H9 (cell line): ENCODE results near the gene NCKAP5L. TPM values are rescaled to one million over a fixed set of nuclear protein-coding genes. Genes with fewer than 3 reads are reported as not detected.

ENCODE experiments used
- DNase-seq: peaks from one replicate; pipeline ENCODE4 v3.0.0-alpha.2; 2017
- H2AFZ ChIP-seq: one replicate; pipeline ENCODE4 v1.6.1; 2013; ENCODE audit warnings: mild to moderate bottlenecking, low read length, control low read depth, moderate library complexity
- H2AK5ac ChIP-seq: 2 replicates; pipeline ENCODE4 v1.6.1; 2013; ENCODE audit warnings: low read length, control low read depth, mixed read lengths; ENCODE audit not compliant: insufficient read length
- H2BK120ac ChIP-seq: one replicate; pipeline ENCODE4 v1.6.1; 2013; ENCODE audit warnings: low read depth, mild to moderate bottlenecking, low read length, control low read depth, inconsistent platforms; ENCODE audit not compliant: poor library complexity, severe bottlenecking
- H2BK12ac ChIP-seq: 2 replicates; pipeline ENCODE4 v1.6.1; 2013; ENCODE audit warnings: low read length, control low read depth, mixed read lengths, low read depth; ENCODE audit not compliant: insufficient read length
- H2BK15ac ChIP-seq: 2 replicates; pipeline ENCODE4 v1.6.1; 2013; ENCODE audit warnings: low read depth, low read length, control low read depth
- H2BK20ac ChIP-seq: one replicate; pipeline ENCODE4 v1.6.1; 2013; ENCODE audit warnings: low read depth, mild to moderate bottlenecking, low read length, control low read depth, inconsistent platforms; ENCODE audit not compliant: poor library complexity, severe bottlenecking
- H2BK5ac ChIP-seq: 2 replicates; pipeline ENCODE4 v1.6.1; 2013; ENCODE audit warnings: low read length, control low read depth, mixed read lengths; ENCODE audit not compliant: insufficient read length
- H3K14ac ChIP-seq: 2 replicates; pipeline ENCODE4 v1.6.1; 2013; ENCODE audit warnings: low read length, control low read depth; ENCODE audit not compliant: insufficient read depth
- H3K18ac ChIP-seq: 2 replicates; pipeline ENCODE4 v1.6.1; 2013; ENCODE audit warnings: low read depth, mild to moderate bottlenecking, mixed read lengths, low read length, control low read depth; ENCODE audit not compliant: insufficient read length
- H3K23ac ChIP-seq: 2 replicates; pipeline ENCODE4 v1.6.1; 2013; ENCODE audit warnings: low read length, control low read depth, mixed read lengths, low read depth; ENCODE audit not compliant: insufficient read length
- H3K23me2 ChIP-seq: 2 replicates; pipeline ENCODE4 v1.6.1; 2013; ENCODE audit warnings: low read depth, mild to moderate bottlenecking, mixed read lengths, low read length, control low read depth; ENCODE audit not compliant: insufficient read length, poor library complexity, severe bottlenecking
- H3K27ac ChIP-seq: 2 replicates; pipeline ENCODE4 v1.5.1; 2013; ENCODE audit warnings: low read length, control low read depth, mixed read lengths, low read depth; ENCODE audit not compliant: insufficient read length
- H3K27me3 ChIP-seq: 2 replicates; pipeline ENCODE4 v1.6.1; 2013; ENCODE audit warnings: low read length, control low read depth, inconsistent platforms; ENCODE audit not compliant: insufficient read depth
- H3K4ac ChIP-seq: 2 replicates; pipeline ENCODE4 v1.6.1; 2013; ENCODE audit warnings: low read depth, mild to moderate bottlenecking, control low read depth, inconsistent platforms, low read length, moderate library complexity
- H3K4me1 ChIP-seq: 2 replicates; pipeline ENCODE4 v1.6.1; 2013; ENCODE audit warnings: low read length, control low read depth, inconsistent platforms; ENCODE audit not compliant: insufficient read depth
- H3K4me2 ChIP-seq: 2 replicates; pipeline ENCODE4 v1.6.1; 2013; ENCODE audit warnings: low read length, control low read depth, mixed read lengths; ENCODE audit not compliant: insufficient read length, insufficient read depth
- H3K56ac ChIP-seq: 2 replicates; pipeline ENCODE4 v1.6.1; 2013; ENCODE audit warnings: low read depth, mild to moderate bottlenecking, mixed read lengths, low read length, control low read depth; ENCODE audit not compliant: insufficient read length
- H3K79me1 ChIP-seq: 2 replicates; pipeline ENCODE4 v1.6.1; 2013; ENCODE audit warnings: low read depth, mild to moderate bottlenecking, moderate library complexity, low read length, control low read depth, inconsistent platforms; ENCODE audit not compliant: insufficient read depth, poor library complexity, severe bottlenecking
- H3K79me2 ChIP-seq: 2 replicates; pipeline ENCODE4 v1.6.1; 2013; ENCODE audit warnings: low read length, control low read depth, inconsistent platforms; ENCODE audit not compliant: insufficient read depth
- H3K9ac ChIP-seq: 2 replicates; pipeline ENCODE4 v1.6.1; 2013; ENCODE audit warnings: low read length, control low read depth, mixed read lengths; ENCODE audit not compliant: insufficient read length; ENCODE audit errors: extremely low read depth
- H3K9me3 ChIP-seq: one replicate; pipeline ENCODE4 v1.6.1; 2013; ENCODE audit warnings: low read depth, low read length, inconsistent platforms; ENCODE audit not compliant: control insufficient read depth
- H3T11ph ChIP-seq: one replicate; pipeline ENCODE4 v1.6.1; 2013; ENCODE audit warnings: mild to moderate bottlenecking, low read length, control low read depth, inconsistent platforms
- H4K20me1 ChIP-seq: one replicate; pipeline ENCODE4 v1.6.1; 2013; ENCODE audit not compliant: control insufficient read depth, insufficient read length, insufficient read depth
- H4K5ac ChIP-seq: 2 replicates; pipeline ENCODE4 v1.6.1; 2013; ENCODE audit warnings: low read depth, mild to moderate bottlenecking, mixed read lengths, low read length, control low read depth; ENCODE audit not compliant: insufficient read length
- H4K8ac ChIP-seq: replicated peaks from 2 replicates; pipeline ENCODE4 v1.6.1; 2013; ENCODE audit warnings: low read length, control low read depth, mixed read lengths, low read depth; ENCODE audit not compliant: insufficient read length
- H4K91ac ChIP-seq: 2 replicates; pipeline ENCODE4 v1.6.1; 2013; ENCODE audit warnings: low read depth, mild to moderate bottlenecking, moderate library complexity, mixed read lengths, low read length, control low read depth; ENCODE audit not compliant: insufficient read length
- H3K27ac Mint-ChIP-seq, 3 experiments: 2 replicates in 2 of 3; 3 replicates in 1 of 3; pipeline ENCODE4 v1.8.0; 2020 to 2021; ENCODE audit warnings: mixed read lengths in 3 of 3, mild to moderate bottlenecking in 1 of 3, moderate library complexity in 1 of 3
- H3K27me3 Mint-ChIP-seq: 2 replicates; pipeline ENCODE4 v1.8.0; 2021; ENCODE audit warnings: low read depth, mild to moderate bottlenecking, moderate library complexity, mixed read lengths
- H3K36me3 Mint-ChIP-seq, 3 experiments: 2 replicates in 2 of 3; 3 replicates in 1 of 3; pipeline ENCODE4 v1.8.0; 2020 to 2021; ENCODE audit warnings: low read depth in 3 of 3, mixed read lengths in 3 of 3; ENCODE audit not compliant: insufficient read depth in 1 of 3
- H3K4me1 Mint-ChIP-seq, 2 experiments: 2 replicates each; pipeline ENCODE4 v1.8.0; 2020; ENCODE audit warnings: mixed read lengths in 2 of 2
- H3K4me3 Mint-ChIP-seq, 2 experiments: 2 replicates in 1 of 2; 3 replicates in 1 of 2; pipeline ENCODE4 v1.8.0; 2020 to 2021; ENCODE audit warnings: mild to moderate bottlenecking in 2 of 2, mixed read lengths in 2 of 2, moderate library complexity in 1 of 2
- H3K9me3 Mint-ChIP-seq, 2 experiments: 2 replicates in 1 of 2; 3 replicates in 1 of 2; pipeline ENCODE4 v1.8.0; 2020; ENCODE audit warnings: mild to moderate bottlenecking in 2 of 2, mixed read lengths in 2 of 2, moderate library complexity in 1 of 2
- WGBS: extraction: QIAGEN DNeasy Blood & Tissue Kit; methylation state at CpG from one replicate; pipeline ENCODE4 v1.1.7; 2013; ENCODE audit warnings: missing lambda C conversion rate, low lambda C conversion rate, mixed read lengths; ENCODE audit not compliant: insufficient read length; ENCODE audit errors: extremely low coverage; 5-methylcytosine and 5-hydroxymethylcytosine counted together
- total RNA-seq: library from RNA; stranded (reverse); gene quantifications from 2 replicates; pipeline ENCODE4 v1.2.1, GENCODE V29; 2021
- TF ChIP-seq, protein P1 (sequence below): fragments of 200-600 bp; sonication (generic); conservative IDR thresholded peaks from 3 replicates; pipeline ENCODE4 v1.8.0; 2021; ENCODE audit warnings: antibody characterized with exemption, mild to moderate bottlenecking

The NCKAP5L gene
- total RNA-seq, 1 experiment from 2014 or later = 27.7 TPM

GRCh38 chr12:49803693-49804450 is 24.3 kb downstream of the NCKAP5L start:
- no peak overlapping the region for H3K27ac Mint-ChIP-seq
- Histone ChIP-seq H2BK20ac (no peak overlapping the region), H4K91ac (no peak overlapping the region), H3K23ac (no peak overlapping the region), H2BK120ac (no peak overlapping the region), H3K4me2 (no peak overlapping the region), H3K79me1 (no peaks in the 10 kb centered on the region), H3K9me3 (no peaks in the 10 kb centered on the region), H2AK5ac (no peak overlapping the region), H3K23me2 (no peaks in the 10 kb centered on the region), H2AFZ (no peak overlapping the region), H3K4me1 (no peaks in the 10 kb centered on the region), H3K14ac (no peak overlapping the region), H3T11ph (no peak overlapping the region), H3K27me3 (no peaks in the 10 kb centered on the region), H3K79me2 (no peaks in the 10 kb centered on the region), H2BK5ac (no peak overlapping the region), H3K56ac (no peak overlapping the region), H3K27ac (no peak overlapping the region), H4K8ac (no peak overlapping the region), H4K5ac (no peak overlapping the region), H3K18ac (no peak overlapping the region), H3K9ac (no peak overlapping the region), H3K4ac (no peak overlapping the region), H2BK15ac (no peak overlapping the region), H2BK12ac (no peak overlapping the region), H4K20me1 (no peaks in the 10 kb centered on the region)
- H3K4me1 Mint-ChIP-seq = peaks cover 3 to 21% of the 10 kb centered on the region in 2 experiments; a peak in 3 of 4 replicates
- peaks cover 15 to 50% (median 31%) of the 10 kb centered on the region in 3 experiments for H3K36me3 Mint-ChIP-seq
- H3K4me3 Mint-ChIP-seq = no peak overlapping the region
- DNase-seq = no peak
- no peaks in the 10 kb centered on the region for H3K27me3 Mint-ChIP-seq
- no CpG with 5 or more reads among the region's 12 CpGs for WGBS
- TF ChIP-seq, protein P1, sequence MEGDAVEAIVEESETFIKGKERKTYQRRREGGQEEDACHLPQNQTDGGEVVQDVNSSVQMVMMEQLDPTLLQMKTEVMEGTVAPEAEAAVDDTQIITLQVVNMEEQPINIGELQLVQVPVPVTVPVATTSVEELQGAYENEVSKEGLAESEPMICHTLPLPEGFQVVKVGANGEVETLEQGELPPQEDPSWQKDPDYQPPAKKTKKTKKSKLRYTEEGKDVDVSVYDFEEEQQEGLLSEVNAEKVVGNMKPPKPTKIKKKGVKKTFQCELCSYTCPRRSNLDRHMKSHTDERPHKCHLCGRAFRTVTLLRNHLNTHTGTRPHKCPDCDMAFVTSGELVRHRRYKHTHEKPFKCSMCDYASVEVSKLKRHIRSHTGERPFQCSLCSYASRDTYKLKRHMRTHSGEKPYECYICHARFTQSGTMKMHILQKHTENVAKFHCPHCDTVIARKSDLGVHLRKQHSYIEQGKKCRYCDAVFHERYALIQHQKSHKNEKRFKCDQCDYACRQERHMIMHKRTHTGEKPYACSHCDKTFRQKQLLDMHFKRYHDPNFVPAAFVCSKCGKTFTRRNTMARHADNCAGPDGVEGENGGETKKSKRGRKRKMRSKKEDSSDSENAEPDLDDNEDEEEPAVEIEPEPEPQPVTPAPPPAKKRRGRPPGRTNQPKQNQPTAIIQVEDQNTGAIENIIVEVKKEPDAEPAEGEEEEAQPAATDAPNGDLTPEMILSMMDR = no peak
- H3K9me3 Mint-ChIP-seq = no peaks in the 10 kb centered on the region; a peak in 1 of 5 replicates
